Liver (tissue), 9 donors: ENCODE results near the gene EVL. TPM values are rescaled to one million over a fixed set of nuclear protein-coding genes. Genes with fewer than 3 reads are reported as not detected.
A peak's percentile ranks its signal among the peaks of the same experiment; 100 is the strongest.

Source experiments
- DNase-seq: peaks from one replicate; pipeline ENCODE4 v3.0.0-alpha.2; 2017; ENCODE audit warnings: low spot score
- H3K27ac ChIP-seq, 2 donors: one replicate each; pipeline ENCODE4 v1.7.0; 2013; ENCODE audit warnings: inconsistent platforms in 2 of 2, low read length in 2 of 2, control low read depth in 1 of 2, low read depth in 1 of 2, mild to moderate bottlenecking in 1 of 2
- H3K27me3 ChIP-seq, 4 donors: one replicate each; pipeline versions ENCODE4 v1.6.1 to v1.7.0; 2013; ENCODE audit warnings: low read length in 3 of 4, inconsistent platforms in 1 of 4, mild to moderate bottlenecking in 1 of 4, moderate library complexity in 1 of 4; ENCODE audit not compliant: control insufficient read depth in 4 of 4, insufficient read depth in 4 of 4
- H3K36me3 ChIP-seq, 4 donors: one replicate each; pipeline versions ENCODE4 v1.6.1 to v1.7.0; 2013; ENCODE audit warnings: low read length in 3 of 4, mild to moderate bottlenecking in 3 of 4, low read depth in 1 of 4, moderate library complexity in 1 of 4; ENCODE audit not compliant: control insufficient read depth in 4 of 4, insufficient read depth in 3 of 4
- H3K4me1 ChIP-seq, 4 donors: one replicate each; pipeline versions ENCODE4 v1.6.1 to v1.7.0; 2013; ENCODE audit warnings: low read length in 3 of 4, mild to moderate bottlenecking in 3 of 4, moderate library complexity in 1 of 4; ENCODE audit not compliant: control insufficient read depth in 4 of 4, insufficient read depth in 4 of 4
- H3K4me3 ChIP-seq, 3 donors: one replicate each; pipeline versions ENCODE4 v1.6.1 to v1.7.0; 2013; ENCODE audit warnings: low read length in 3 of 3, control low read depth in 1 of 3, low read depth in 1 of 3, mild to moderate bottlenecking in 1 of 3
- H3K9ac ChIP-seq, 2 donors: one replicate each; pipeline ENCODE4 v1.7.0; 2013; ENCODE audit warnings: low read length in 2 of 2, mild to moderate bottlenecking in 2 of 2, moderate library complexity in 2 of 2, control low read depth in 1 of 2, low read depth in 1 of 2
- H3K9me3 ChIP-seq, 4 donors: one replicate each; pipeline versions ENCODE4 v1.6.1 to v1.7.0; 2013; ENCODE audit warnings: low read length in 3 of 4; ENCODE audit not compliant: control insufficient read depth in 4 of 4
- EGR1 ChIP-seq, 2 donors: IDR thresholded peaks; 2 replicates each; pipeline ENCODE4 v1.6.1; 2016 to 2018; ENCODE audit warnings: antibody characterized with exemption in 2 of 2, low read depth in 2 of 2
- FOXA1 ChIP-seq: IDR thresholded peaks from 2 replicates; pipeline ENCODE4 v1.6.1; 2016; ENCODE audit warnings: antibody characterized with exemption
- FOXA2 ChIP-seq: IDR thresholded peaks from 2 replicates; pipeline ENCODE4 v1.6.1; 2016; ENCODE audit warnings: antibody characterized with exemption
- HNF4A ChIP-seq, 2 donors: conservative IDR thresholded peaks; 2 replicates each; pipeline ENCODE4 v1.6.1; 2016; ENCODE audit warnings: antibody characterized with exemption in 2 of 2, mild to moderate bottlenecking in 2 of 2
- HNF4G ChIP-seq: IDR thresholded peaks from 2 replicates; pipeline ENCODE4 v1.6.1; 2016; ENCODE audit warnings: antibody characterized with exemption
- JUND ChIP-seq, 2 donors: IDR thresholded peaks; 2 replicates each; pipeline ENCODE4 v1.6.1; 2016; ENCODE audit warnings: antibody characterized with exemption in 2 of 2
- NR2F2 ChIP-seq: IDR thresholded peaks from 2 replicates; pipeline ENCODE4 v1.6.1; 2016; ENCODE audit warnings: antibody characterized with exemption
- RAD21 ChIP-seq, 2 donors: IDR thresholded peaks; 2 replicates each; pipeline ENCODE4 v1.6.1; 2016; ENCODE audit warnings: antibody characterized with exemption in 2 of 2, mild to moderate bottlenecking in 2 of 2
- RXRA ChIP-seq, 2 donors: IDR thresholded peaks; 2 replicates each; pipeline ENCODE4 v1.6.1; 2017 to 2018; ENCODE audit warnings: antibody characterized with exemption in 2 of 2, mild to moderate bottlenecking in 1 of 2
- SP1 ChIP-seq: IDR thresholded peaks from 2 replicates; pipeline ENCODE4 v1.6.1; 2018; ENCODE audit warnings: antibody characterized with exemption, mild to moderate bottlenecking
- TAF1 ChIP-seq: conservative IDR thresholded peaks from 2 replicates; pipeline ENCODE4 v1.6.1; 2016; ENCODE audit warnings: antibody characterized with exemption, mild to moderate bottlenecking
- YY1 ChIP-seq: IDR thresholded peaks from 2 replicates; pipeline ENCODE4 v1.6.1; 2016; ENCODE audit warnings: antibody characterized with exemption, mild to moderate bottlenecking
- ZBTB33 ChIP-seq: IDR thresholded peaks from 2 replicates; pipeline ENCODE4 v1.6.1; 2016; ENCODE audit warnings: antibody characterized with exemption
- WGBS: extraction: QIAGEN DNeasy Blood & Tissue Kit; methylation state at CpG from one replicate; pipeline ENCODE4 v1.1.7; 2013; 5-methylcytosine and 5-hydroxymethylcytosine counted together
- polyA plus RNA-seq, 2 donors: library from polyadenylated mRNA; stranded (reverse) in 1 of 2; unstranded in 1 of 2; fragments of 200-250 nt in 1 of 2; fragments of >200 nt in 1 of 2; fragmentation: Nextera tagmentation in 1 of 2; extraction: Ambion mirVana in 1 of 2; gene quantifications; one replicate each; pipeline versions ENCODE4 v1.2.1 to v1.2.3, GENCODE V29; 2013 to 2015
- total RNA-seq, 2 donors: library from RNA; depleted of rRNA; stranded (reverse); fragments of >200 nt; gene quantifications; one replicate each; pipeline ENCODE4 v1.2.3, GENCODE V29; 2014
- TF ChIP-seq, protein P1 (sequence below): IDR thresholded peaks from 2 replicates; pipeline ENCODE4 v1.6.1; 2016; ENCODE audit warnings: antibody characterized with exemption
- TF ChIP-seq, protein P2 (sequence below): fragments of 150-350 bp; IDR thresholded peaks from 2 replicates; pipeline ENCODE4 v1.5.1; 2017; ENCODE audit warnings: improper control_type of control experiment, low read depth, low read length; ENCODE audit not compliant: missing input control
- donor health status: healthy.
- donor health status: healthy.
- donor health status: healthy.
- donor health status: healthy.
- donor health status: healthy.

EVL gene
- total and polyA plus RNA-seq, 4 donors: 11.3 to 85.9 (median 33.9) TPM

GRCh38 chr14:100038065-100038464 is 27.2 kb upstream of the EVL start:
- TF ChIP-seq RXRA (IDR thresholded peaks at IDR 0.05): no peak
- TF ChIP-seq, protein P1, sequence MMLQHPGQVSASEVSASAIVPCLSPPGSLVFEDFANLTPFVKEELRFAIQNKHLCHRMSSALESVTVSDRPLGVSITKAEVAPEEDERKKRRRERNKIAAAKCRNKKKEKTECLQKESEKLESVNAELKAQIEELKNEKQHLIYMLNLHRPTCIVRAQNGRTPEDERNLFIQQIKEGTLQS: no peak
- TF ChIP-seq FOXA2: no peak
- no peak for TF ChIP-seq HNF4A (conservative IDR thresholded peaks at IDR 0.05)
- TF ChIP-seq, protein P2, sequence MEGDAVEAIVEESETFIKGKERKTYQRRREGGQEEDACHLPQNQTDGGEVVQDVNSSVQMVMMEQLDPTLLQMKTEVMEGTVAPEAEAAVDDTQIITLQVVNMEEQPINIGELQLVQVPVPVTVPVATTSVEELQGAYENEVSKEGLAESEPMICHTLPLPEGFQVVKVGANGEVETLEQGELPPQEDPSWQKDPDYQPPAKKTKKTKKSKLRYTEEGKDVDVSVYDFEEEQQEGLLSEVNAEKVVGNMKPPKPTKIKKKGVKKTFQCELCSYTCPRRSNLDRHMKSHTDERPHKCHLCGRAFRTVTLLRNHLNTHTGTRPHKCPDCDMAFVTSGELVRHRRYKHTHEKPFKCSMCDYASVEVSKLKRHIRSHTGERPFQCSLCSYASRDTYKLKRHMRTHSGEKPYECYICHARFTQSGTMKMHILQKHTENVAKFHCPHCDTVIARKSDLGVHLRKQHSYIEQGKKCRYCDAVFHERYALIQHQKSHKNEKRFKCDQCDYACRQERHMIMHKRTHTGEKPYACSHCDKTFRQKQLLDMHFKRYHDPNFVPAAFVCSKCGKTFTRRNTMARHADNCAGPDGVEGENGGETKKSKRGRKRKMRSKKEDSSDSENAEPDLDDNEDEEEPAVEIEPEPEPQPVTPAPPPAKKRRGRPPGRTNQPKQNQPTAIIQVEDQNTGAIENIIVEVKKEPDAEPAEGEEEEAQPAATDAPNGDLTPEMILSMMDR: no peak
- TF ChIP-seq JUND (IDR thresholded peaks at IDR 0.05): no peak
- no peak for TF ChIP-seq RAD21 (IDR thresholded peaks at IDR 0.05)
- no peak for TF ChIP-seq HNF4G
- no peak for TF ChIP-seq NR2F2
- TF ChIP-seq TAF1: no peak

GRCh38 chr14:100039903-100040302 is 25.3 kb upstream of the EVL start:
- H3K4me3 ChIP-seq: no peak overlapping the region

More at GRCh38 chr14:100038065-100038464, 27.2 kb upstream of the EVL start:
- Histone ChIP-seq H3K4me1 (peaks cover 6 to 33% (median 27%) of the 10 kb centered on the region in 4 donors), H3K27me3 (no peaks in the 10 kb centered on the region), H3K9me3 (no peaks in the 10 kb centered on the region), H3K9ac (no peak overlapping the region), H3K36me3 (no peaks in the 10 kb centered on the region), H3K4me3 (no peak overlapping the region), H3K27ac (no peak overlapping the region)
- WGBS: 87% methylated on average over 5 of the region's 5 CpGs
- no peak for DNase-seq

GRCh38 chr14:100041271-100041670 is 24.0 kb upstream of the EVL start:
- WGBS: 45% methylated on average over 2 of the region's 2 CpGs
- TF ChIP-seq HNF4A (conservative IDR thresholded peaks at IDR 0.05) (no peak), SP1 (no peak), NR2F2 (no peak), HNF4G (no peak), YY1 (no peak), RAD21 (IDR thresholded peaks at IDR 0.05) (no peak), TAF1 (no peak), RXRA (IDR thresholded peaks at IDR 0.05) (no peak), EGR1 (IDR thresholded peaks at IDR 0.05; ENCODE audit: low read depth in 2 of 2) (no peak), FOXA1 (no peak), ZBTB33 (no peak)
- TF ChIP-seq, protein P1: no peak
- TF ChIP-seq, protein P2: no peak

More at GRCh38 chr14:100039903-100040302, 25.3 kb upstream of the EVL start:
- no peak for DNase-seq
- WGBS: 68% methylated on average over 3 of the region's 3 CpGs
- TF ChIP-seq, protein P1: no peak
- peak in 1 of 2 donors; percentile 28 for TF ChIP-seq HNF4A (conservative IDR thresholded peaks at IDR 0.05)
- Histone ChIP-seq H3K27ac (no peak overlapping the region), H3K9me3 (no peaks in the 10 kb centered on the region), H3K9ac (no peak overlapping the region), H3K27me3 (no peaks in the 10 kb centered on the region), H3K4me1 (peaks cover 6 to 34% (median 27%) of the 10 kb centered on the region in 4 donors), H3K36me3 (no peaks in the 10 kb centered on the region)

More at GRCh38 chr14:100041271-100041670, 24.0 kb upstream of the EVL start:
- no peaks in the 10 kb centered on the region for H3K9me3 ChIP-seq
- DNase-seq: no peak
- no peak overlapping the region for H3K4me3 ChIP-seq
- no peaks in the 10 kb centered on the region for H3K27me3 ChIP-seq
- H3K4me1 ChIP-seq: peaks cover 6 to 34% (median 27%) of the 10 kb centered on the region in 4 donors
- no peaks in the 10 kb centered on the region for H3K36me3 ChIP-seq
- no peak overlapping the region for H3K27ac ChIP-seq
- no peak overlapping the region for H3K9ac ChIP-seq
